ENCODE results near the gene MAP3K1.

GRCh38 chr5:56914678-56915077 is 99.3 kb downstream of the MAP3K1 start:
- TF ChIP-seq CTCF (conservative IDR thresholded peaks at IDR 0.05) (no peak), ZFX (IDR thresholded peaks at IDR 0.05) (no peak)
